HG03175 (cell line): ENCODE measurements around the gene ASB11.
"Not testable (repeated sequence)": the region's sequence is repeated elsewhere in the genome, so short reads cannot be mapped to it uniquely, and the experiment has no call there.

Experiments
- ATAC-seq: cut with Tn5 transposase; IDR thresholded peaks from one replicate; pipeline ENCODE4 v1.9.1; 2021; ENCODE audit warnings: mild to moderate bottlenecking, moderate library complexity; ENCODE audit not compliant: unreplicated experiment

Gene ASB11

DNA sequence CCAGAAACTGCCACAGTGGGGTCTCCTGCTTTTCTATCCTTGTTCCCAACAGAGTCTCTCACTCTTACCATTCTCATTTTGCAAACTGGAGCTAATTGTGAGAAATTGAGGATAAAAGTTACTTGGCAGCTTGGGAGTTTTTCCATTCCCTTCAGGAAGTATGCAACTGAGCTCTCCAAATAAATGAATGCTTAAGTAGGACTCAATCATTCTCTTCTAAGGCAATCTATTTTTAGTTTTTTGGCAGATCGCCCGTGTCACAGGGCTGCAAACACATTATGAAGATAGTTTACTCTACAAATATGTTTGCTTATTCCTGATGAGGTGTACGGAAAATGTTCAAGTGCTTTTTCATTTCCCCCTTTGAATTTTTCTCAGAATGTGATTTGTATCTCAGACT lies 5.3 kb downstream of the ASB11 start:
- ATAC-seq: no peak

DNA sequence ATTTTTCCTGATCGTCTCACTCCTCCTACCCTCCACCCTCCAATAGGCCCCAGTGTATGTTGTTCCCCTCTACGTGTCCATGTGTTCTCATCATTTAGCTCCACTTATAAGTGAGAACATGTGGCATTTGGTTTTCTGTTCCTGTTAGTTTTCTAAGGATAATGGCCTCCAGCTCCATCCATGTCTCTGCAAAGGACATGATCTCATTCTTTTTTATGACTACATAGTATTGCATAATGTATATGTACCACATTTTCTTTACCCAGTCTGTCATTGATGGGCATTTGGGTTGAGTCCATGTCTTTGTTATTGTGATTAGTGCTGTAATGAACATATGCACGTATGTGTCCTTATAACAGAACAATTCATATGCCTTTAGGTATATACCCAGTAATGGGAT lies 9.5 kb downstream of the ASB11 start:
- ATAC-seq: not testable (repeated sequence)

DNA sequence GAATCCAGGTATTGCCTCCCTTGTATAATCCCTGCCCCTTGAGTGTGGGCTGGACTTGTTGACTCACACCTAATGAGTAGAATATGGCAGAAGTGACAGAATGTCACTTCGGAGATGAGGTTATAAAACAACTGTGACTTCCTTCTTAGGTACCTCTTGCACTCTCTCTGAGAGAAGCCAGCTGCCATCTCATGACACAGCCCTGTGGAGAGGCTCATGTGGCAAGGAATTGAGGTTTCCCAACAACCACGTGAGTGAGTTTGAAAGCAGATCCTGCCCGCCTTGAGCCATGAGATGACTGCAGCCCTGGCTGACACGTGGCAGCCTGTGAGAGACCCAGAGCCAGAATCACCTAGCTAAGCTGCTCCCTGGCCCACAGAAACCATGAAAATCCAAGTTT lies 13.5 kb downstream of the ASB11 start:
- no peak for ATAC-seq

DNA sequence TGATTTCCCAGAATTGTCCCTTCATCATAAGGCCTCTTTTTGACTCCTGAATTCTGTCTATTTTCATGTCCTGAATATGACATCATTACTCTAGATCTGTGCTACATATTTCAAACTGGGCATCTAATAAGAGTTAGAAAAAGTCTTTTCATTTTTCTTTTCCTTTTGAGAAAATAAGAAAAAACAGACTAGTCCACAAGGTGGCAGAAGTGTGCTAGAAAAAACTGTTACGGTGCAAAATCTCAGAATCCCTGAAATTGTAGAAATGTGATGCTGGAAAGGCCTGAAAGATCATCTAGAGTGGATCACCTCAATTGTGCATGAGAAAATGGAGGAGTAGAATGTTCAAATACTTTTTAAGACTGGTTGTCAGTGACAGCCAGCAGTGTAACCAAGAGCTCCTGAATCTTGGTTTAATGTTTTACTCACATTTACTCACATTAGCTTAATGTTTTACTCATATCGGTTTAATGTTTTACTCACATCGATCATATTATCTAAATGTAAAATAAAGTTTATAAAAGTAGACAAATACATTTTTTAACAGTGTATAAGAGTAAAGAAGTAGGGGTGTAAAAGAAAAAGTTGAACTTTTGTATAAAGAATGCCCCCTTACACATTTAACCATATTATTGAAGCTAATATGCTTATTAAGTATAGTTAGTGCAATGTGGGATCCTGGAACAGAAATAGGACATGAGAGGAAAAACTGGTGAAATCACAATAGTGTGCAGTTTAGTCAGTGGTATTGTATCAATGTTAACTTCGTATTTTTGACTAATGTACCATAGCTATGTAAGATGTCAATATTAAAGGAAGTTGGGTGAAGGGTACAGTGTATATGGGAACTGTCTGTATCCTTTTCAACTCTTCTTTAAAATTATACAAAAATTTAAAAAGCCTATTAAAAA lies 15.2 kb downstream of the ASB11 start:
- no peak for ATAC-seq

- ATAC-seq: no peak
Observed at GRCh38 chrX:15298780-15299179, 16.7 kb downstream of the ASB11 start.

DNA sequence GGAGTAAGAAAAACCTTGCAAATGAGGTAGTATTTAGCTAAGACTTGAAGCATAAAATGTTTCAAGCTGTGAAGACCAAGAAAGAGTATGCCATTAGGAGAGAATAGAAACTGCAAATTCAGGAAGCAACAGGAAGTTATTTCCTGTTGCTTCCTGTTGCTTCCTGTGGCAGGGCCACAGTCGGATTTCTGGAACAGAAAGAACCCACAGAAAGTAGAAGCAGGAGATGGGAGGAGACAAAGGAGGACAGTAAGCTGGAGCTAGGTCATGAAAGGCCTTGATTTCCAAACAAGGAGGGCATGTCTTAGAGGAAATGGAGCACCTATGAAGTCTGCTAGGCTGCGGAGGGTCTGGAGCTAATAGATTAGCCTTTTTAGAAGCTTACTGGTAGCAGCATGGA lies 17.2 kb downstream of the ASB11 start:
- ATAC-seq: no peak

GRCh38 chrX:15293451-15293850 lies 22.0 kb downstream of the ASB11 start:
- no peak for ATAC-seq

- no peak for ATAC-seq
Observed at GRCh38 chrX:15292861-15293260, 22.6 kb downstream of the ASB11 start.

- no peak for ATAC-seq
Observed at GRCh38 chrX:15277604-15278003, 37.8 kb downstream of the ASB11 start.

DNA sequence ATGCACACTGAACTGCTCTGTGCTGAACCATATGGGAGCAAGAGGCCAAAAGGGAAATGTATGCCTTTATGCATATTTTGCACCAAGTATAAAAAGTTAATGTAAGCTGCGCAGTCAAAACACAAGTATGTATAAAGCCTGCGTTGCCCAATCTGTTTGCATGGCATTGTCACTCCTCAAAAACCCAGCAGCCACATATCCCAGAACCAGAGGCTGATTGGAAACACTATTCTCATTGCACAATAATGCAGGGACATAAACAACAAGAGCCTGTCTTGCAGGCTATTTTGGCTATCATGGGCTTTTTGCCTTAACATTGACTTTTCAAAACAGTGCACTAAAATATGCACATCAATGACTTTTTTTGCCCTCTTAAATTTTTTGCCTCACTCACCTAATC lies 40.5 kb downstream of the ASB11 start:
- no peak for ATAC-seq

- not testable (repeated sequence) for ATAC-seq
Observed at GRCh38 chrX:15273275-15273674, 42.2 kb downstream of the ASB11 start.

- no peak for ATAC-seq
Observed at GRCh38 chrX:15271757-15272156, 43.7 kb downstream of the ASB11 start.

DNA sequence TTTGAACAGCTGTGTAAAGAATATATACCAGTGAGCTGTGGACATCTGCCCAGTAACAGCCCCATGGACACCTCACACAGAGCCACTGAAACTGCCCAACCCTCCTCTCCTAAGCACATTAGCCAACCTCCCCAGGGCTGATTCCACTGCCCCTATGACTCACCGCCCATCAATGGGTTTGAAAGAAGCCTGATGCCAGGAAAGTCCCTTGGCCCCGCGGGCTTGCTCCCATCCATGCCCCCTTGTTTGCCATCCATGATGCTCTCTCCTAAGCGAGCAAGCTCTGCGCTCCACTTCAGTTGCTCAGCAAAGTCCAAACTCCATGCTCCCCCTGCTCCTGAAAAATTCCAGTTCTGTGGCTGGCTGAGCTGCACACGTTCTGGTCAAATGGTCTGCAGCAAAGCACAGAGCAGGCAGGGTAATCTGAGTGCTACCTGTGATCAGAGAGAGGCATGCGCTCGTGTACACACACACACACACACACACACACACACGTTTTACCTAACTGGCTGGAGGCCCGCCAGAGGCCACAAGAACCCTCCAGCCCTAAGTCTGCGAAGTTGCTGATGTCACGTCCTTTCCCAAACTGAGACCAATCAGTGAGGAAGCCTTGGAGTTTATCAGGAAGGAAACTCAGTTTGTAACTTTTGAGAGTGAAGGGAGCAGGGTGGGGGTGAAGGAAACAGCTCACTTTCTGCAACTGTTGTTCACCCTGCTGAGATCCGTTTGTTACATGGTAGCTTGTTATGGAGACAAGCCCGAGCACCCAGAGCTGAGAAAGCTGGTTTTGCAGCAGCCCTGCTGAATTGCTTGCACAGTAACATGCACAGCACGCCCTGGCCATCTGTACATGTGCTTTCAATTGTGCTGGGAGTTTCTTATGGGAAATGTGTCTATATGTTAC lies 45.6 kb downstream of the ASB11 start, which contains the start of gene ASB9:
Gene ASB9, minus strand, starts transcription at position 466 of the 904 bp plus-strand sequence. Its CDS starts 209 bp downstream, at position 257.
- peak; percentile 50 for ATAC-seq

DNA sequence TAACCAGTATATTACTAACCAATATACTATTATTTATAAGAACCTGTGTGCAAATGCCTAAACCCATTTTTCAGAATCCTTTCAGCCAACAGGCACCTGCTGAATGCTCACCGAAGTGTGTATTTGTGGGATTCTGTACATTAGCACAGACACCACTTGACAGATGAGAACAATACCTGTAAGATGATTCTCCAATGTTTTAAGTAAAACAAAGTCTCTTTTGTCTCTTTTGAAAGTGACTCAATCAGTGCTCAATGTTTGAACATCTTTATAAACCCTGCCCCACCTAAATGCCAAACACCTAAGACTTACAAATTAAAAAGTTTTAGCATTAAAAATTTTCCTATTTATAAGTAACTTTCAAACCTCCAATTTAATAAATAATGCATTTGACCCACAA lies 46.3 kb downstream of the ASB11 start:
- no peak for ATAC-seq

DNA sequence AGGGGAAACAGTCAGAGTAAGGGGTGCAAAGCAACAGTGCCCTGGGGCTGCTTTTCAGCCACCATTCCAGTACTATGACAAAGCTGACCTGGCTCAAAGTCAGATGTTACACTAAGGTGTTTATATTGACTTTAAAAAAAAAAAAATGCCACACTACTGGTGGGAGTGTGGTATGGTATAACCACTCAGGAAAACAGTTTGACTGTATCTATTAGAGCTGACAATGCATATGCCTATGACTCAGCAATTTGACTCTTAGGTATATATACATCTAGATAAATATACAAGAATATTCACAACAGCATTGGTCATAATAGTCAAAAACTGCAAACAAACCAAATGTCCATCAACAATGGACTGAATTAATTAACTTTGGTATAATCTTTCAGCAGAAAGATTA lies 60.6 kb downstream of the ASB11 start:
- ATAC-seq: no peak

GRCh38 chrX:15245896-15246295 lies 69.5 kb downstream of the ASB11 start:
- no peak for ATAC-seq

- ATAC-seq: no peak
Observed at GRCh38 chrX:15244421-15244820, 71.0 kb downstream of the ASB11 start.

DNA sequence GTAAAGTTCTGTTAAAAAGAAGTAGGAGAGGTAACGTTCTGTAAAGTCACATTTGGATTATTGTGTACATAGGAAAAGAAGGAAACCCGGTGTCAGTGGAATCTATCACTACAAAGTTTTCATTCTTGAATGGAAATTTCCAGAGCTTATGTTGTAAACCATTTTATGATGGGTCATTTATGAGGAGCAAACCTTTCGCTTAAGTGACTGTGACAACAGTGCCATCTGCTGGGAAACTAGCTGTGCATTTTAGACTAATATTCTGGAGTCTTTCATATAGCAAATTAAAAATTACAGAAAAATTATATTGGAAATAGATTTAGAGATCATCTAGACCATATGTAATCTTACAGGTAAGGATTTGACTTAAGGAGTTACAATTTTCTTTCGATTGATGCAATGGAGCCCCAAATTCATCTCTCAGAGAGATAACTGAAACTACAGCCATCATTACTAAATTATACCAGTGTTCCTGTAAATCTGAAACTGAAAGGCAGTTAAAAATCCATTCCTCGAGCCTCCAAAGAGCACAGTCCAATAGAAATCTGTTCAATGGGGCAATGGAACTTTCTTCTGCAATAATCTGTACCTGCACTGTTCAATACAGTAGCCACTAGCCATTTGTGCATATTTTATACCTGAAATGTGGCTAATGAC lies 72.4 kb downstream of the ASB11 start:
- ATAC-seq: no peak

GRCh38 chrX:15241301-15241700 lies 74.1 kb downstream of the ASB11 start:
- ATAC-seq: no peak

DNA sequence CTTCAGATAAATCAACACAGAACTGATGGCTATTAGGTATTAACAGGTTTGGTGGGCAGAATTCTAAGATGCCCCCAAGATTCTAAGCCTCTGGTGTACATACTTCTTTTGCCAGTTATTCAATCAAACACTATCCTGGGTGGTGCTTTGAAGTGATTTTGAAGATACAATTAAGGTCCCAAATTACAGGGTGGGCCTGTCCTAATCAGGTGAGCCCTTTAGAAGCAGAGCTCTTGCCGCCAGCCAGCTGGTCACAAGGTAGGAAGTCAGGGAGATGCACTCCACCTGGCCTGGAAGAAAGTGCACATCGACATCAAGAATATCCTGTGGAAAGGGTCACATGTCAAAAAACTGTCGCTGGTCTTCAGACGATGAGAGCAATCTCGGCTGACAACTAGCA lies 75.0 kb downstream of the ASB11 start:
- no peak for ATAC-seq

DNA sequence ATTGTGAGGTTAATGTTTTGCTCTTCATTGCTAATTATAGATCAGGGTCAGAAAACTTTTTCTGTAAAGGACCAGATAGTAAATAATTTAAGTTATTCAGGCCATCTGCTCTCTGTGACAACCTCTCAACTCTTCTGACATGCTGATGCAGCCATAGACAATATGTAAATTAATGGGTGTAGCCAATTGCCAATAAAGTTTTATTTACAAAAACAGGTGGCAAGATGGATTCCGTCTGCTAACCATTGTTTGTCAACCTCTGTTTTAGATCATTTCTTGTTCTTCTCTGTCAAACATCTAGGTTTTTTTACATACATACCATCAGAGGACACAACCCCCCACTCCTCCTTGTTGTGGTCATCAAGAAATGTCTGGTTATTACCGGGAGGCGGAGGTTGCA lies 79.3 kb downstream of the ASB11 start:
- no peak for ATAC-seq
